Stimulated activated naive B cell treated with anti-CD40 and anti-IgM and Interleukin-4, amounts not matched to agents 10 μg/mL and 1 μg/mL and 100 μg/mL, for 72 hours (primary cell): ENCODE data around the gene IPO5.

Experiments
- ATAC-seq, 2 donors: fragments of 150-1000 bp; cut with Tn5 transposase; replicated peaks; 2 replicates each; pipeline ENCODE4 v1.10.0; 2021; ENCODE audit warnings: moderate library complexity in 1 of 2
- DNase-seq: peaks from one replicate; pipeline ENCODE4 v3.0.0; 2021
- H3K27ac Mint-ChIP-seq: one replicate; pipeline ENCODE4 v1.8.0; 2022; ENCODE audit warnings: mild to moderate bottlenecking, mixed read lengths
- H3K27me3 Mint-ChIP-seq, 2 donors: one replicate each; pipeline ENCODE4 v1.8.0; 2022; ENCODE audit warnings: mixed read lengths in 2 of 2
- H3K36me3 Mint-ChIP-seq, 2 donors: one replicate each; pipeline ENCODE4 v1.8.0; 2022; ENCODE audit warnings: mixed read lengths in 2 of 2, mild to moderate bottlenecking in 1 of 2
- H3K4me1 Mint-ChIP-seq, 2 donors: one replicate each; pipeline ENCODE4 v1.8.0; 2022; ENCODE audit warnings: mixed read lengths in 2 of 2, mild to moderate bottlenecking in 1 of 2
- H3K4me3 Mint-ChIP-seq, 2 donors: one replicate each; pipeline ENCODE4 v1.8.0; 2022; ENCODE audit warnings: mild to moderate bottlenecking in 2 of 2, mixed read lengths in 2 of 2, moderate library complexity in 1 of 2
- H3K9me3 Mint-ChIP-seq, 2 donors: one replicate each; pipeline ENCODE4 v1.8.0; 2022; ENCODE audit warnings: mixed read lengths in 2 of 2, mild to moderate bottlenecking in 1 of 2

The IPO5 gene

DNA sequence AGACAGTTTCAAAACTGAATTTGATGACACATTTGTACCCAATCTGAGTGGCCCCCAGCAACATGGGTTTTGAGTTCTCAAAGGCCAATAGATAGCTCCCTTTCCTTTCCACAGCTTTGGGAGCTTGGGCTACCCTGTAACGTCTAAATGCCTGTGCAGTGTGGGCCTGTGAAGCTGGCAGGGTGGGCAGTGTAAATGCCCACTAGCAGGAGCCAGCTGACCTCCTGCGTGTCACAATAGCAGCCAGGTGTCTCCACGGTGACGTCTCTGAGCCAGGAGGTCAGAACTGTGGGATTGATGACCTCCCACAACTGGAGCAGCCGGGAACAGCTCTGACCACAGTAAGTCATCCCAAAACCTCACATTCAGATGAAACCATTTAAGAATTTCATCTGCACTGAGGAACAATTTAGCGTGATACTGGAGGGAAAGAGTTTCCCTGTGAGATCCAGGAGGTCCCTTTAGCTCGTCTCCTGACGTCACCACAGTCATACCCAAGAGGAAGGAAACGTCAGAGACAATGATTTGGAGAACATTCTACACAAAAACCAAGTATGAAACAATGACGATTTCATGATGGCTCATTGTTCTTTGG is at the start of gene IPO5:
Gene IPO5, plus strand, starts transcription at position 300 of the 595 bp plus-strand sequence. CDS start 23,022 bp downstream, outside the sequence.
- Mint-ChIP-seq H3K27me3 (peaks cover 0 to 8% of the 10 kb centered on the region in 2 donors), H3K4me3 (no peak within 1 kb of the TSS), H3K4me1 (no peaks in the 10 kb centered on the region), H3K9me3 (peaks cover 2 to 4% of the 10 kb centered on the region in 2 donors), H3K27ac (no peak within 1 kb of the TSS), H3K36me3 (peaks cover 4% of the 10 kb centered on the region in 2 donors)
- ATAC-seq (no peak), DNase-seq (no peak)

DNA sequence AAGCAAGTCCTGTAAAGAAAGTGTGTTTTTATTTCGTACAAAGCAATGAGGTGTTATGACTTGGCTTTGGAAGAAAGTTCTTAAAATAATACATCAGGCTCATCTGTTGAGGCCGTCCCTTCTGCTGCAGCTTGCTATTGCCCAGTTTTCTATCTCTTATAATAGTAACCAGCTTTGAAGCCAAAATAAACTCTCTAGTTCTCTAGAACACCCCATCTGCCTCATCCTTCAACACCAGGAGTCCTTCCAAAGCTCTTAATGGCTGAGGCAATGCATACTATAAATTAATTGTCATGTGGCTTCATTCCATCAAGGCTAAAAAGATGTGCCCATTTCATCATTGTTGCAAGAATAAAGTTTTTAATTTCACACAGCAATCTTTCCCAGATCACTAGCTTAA is 49.4 kb upstream of the IPO5 start:
- H3K9me3 Mint-ChIP-seq: peaks cover 0 to 5% of the 10 kb centered on the region in 2 donors
- no peak overlapping the region for H3K27ac Mint-ChIP-seq
- no peaks in the 10 kb centered on the region for H3K36me3 Mint-ChIP-seq
- no peak overlapping the region for H3K4me3 Mint-ChIP-seq
- ATAC-seq (no peak), DNase-seq (no peak)
- no peaks in the 10 kb centered on the region for H3K4me1 Mint-ChIP-seq
- peaks cover 11 to 17% of the 10 kb centered on the region in 2 donors for H3K27me3 Mint-ChIP-seq

DNA sequence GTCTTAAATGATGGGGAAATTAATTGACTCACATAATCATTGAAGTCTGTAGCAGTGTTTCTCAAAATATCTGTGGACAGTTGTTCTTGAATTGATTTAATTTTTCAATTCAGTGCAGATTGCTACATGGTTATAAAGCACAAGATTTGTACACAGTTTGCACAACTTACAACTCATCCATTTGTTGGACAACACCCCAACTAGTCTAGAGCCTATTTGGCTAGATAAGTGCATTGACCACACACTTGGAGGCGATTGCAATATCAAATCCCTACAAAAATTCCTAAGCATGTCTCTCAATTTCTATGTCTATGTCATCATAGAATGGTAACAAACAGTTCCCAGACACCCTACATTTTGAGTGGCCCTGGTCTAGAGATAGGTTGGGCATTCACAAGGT is 48.0 kb upstream of the IPO5 start:
- peaks cover 0 to 5% of the 10 kb centered on the region in 2 donors for H3K9me3 Mint-ChIP-seq
- no peak overlapping the region for H3K4me3 Mint-ChIP-seq
- H3K4me1 Mint-ChIP-seq: no peaks in the 10 kb centered on the region
- no peak overlapping the region for H3K27ac Mint-ChIP-seq
- no peaks in the 10 kb centered on the region for H3K36me3 Mint-ChIP-seq
- no peak for DNase-seq
- peaks cover 16 to 17% of the 10 kb centered on the region in 2 donors for H3K27me3 Mint-ChIP-seq
- ATAC-seq: no peak

DNA sequence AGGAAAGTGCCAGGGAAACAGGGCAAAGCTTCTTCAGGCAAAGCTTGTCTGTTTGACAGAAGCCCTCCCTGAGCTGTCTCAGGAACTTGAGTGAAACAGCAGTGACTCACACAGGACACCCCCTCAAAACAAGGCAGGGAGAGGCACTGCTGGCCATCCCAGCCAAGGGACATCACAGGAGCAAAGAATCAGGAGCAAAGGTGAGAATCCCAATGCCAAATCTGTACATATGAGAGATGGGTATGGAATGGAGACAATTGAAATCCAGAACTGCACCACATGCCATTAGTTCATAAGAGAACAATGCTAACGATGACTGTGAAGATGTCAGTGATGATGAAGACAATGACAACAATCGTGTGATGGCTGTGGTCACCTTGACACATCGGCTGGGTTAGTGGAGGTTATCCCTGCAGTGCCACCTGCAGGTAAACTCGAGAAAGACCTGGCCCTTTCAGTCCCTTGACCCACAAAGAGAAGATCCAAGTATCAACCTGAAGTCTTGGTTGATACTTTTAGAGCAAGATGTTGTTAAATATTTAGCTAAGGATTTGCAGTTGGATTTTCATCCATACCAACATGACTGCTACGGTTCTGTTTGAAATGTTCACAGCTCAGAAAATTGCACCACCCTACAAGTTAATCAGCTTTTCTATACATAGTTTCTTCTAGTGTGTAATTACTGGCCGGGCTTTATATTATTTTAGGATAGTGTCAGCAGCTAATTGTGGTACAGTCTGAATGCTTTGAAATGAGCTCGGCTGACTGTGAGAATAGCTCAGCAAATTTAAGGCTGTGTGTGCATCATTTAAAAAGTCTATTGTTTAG is 42.0 kb upstream of the IPO5 start:
- ATAC-seq (peak; percentile 45 to 51), DNase-seq (no peak)
- Mint-ChIP-seq H3K27ac (no peak overlapping the region), H3K27me3 (peaks cover 13 to 22% of the 10 kb centered on the region in 2 donors), H3K4me1 (no peaks in the 10 kb centered on the region), H3K4me3 (no peak overlapping the region), H3K36me3 (no peaks in the 10 kb centered on the region), H3K9me3 (peaks cover 14 to 15% of the 10 kb centered on the region in 2 donors)

DNA sequence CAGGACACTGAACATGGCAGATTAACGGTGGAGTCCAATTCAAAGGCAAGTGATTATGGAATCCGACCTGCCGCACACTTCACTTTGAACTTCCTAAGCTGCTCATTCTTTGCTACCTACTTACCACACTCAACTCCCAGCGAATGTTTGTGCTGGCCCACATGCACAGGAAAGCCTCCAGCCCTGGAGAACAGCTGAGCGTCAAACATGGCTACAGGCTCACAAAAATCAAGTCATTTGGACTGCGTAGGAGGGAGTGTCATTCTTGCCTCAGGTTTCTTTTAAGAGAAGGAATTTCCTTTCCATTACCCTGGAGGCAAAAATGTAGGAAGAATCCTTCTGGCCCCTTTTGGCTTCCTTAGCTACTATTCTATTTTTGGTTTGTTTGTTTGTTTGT is 41.3 kb upstream of the IPO5 start:
- Mint-ChIP-seq H3K27ac (no peak overlapping the region), H3K27me3 (peaks cover 12 to 22% of the 10 kb centered on the region in 2 donors), H3K4me3 (no peak overlapping the region), H3K9me3 (peaks cover 14 to 15% of the 10 kb centered on the region in 2 donors), H3K4me1 (no peaks in the 10 kb centered on the region), H3K36me3 (no peaks in the 10 kb centered on the region)
- ATAC-seq (no peak), DNase-seq (no peak)

DNA sequence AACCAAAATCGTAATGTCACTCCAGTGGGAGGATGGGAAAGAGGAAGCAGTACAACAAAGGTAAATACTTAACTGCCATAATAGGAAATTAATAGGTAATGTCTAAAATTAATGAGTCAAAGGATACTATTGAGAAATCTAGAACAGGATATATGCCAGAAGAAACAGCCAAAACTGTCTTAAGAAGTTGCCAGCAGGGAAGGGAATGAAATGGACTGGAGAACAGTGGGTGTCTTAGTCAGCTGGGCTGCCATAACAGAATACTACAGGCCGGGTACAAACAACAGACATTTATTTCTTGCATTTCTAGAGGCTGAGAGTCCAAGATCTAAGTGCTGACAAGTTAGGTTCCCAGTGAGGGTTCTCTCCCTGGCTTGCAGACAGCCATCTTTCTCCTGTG is 40.3 kb upstream of the IPO5 start:
- peaks cover 14 to 15% of the 10 kb centered on the region in 2 donors for H3K9me3 Mint-ChIP-seq
- DNase-seq (no peak), ATAC-seq (no peak)
- no peak overlapping the region for H3K4me3 Mint-ChIP-seq
- no peak overlapping the region for H3K27ac Mint-ChIP-seq
- no peaks in the 10 kb centered on the region for H3K36me3 Mint-ChIP-seq
- no peaks in the 10 kb centered on the region for H3K4me1 Mint-ChIP-seq
- peaks cover 4 to 16% of the 10 kb centered on the region in 2 donors for H3K27me3 Mint-ChIP-seq

DNA sequence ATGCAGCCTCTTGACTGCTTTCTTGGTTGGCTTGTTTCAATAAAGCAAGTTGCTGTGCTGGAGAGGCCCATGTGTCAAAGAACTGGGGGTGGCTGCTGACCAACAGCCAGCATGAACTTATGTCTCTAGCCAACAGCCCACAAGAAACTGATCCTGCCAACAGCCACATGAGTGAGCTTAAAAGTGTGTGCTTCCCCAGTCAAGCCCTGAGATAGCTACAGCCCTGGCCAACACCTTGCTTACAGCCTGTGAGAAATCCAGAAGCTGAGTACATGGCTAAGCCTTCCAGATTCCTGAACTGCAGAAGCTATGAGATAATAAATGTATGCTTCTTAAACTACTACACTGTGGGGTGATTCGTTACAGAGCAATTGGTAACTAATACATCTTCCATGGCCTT is 38.9 kb upstream of the IPO5 start:
- Mint-ChIP-seq H3K27ac (no peak overlapping the region), H3K27me3 (peaks cover 6 to 7% of the 10 kb centered on the region in 2 donors), H3K4me1 (no peaks in the 10 kb centered on the region), H3K9me3 (peaks cover 20 to 21% of the 10 kb centered on the region in 2 donors), H3K4me3 (no peak overlapping the region), H3K36me3 (no peaks in the 10 kb centered on the region)
- DNase-seq (no peak), ATAC-seq (no peak)

DNA sequence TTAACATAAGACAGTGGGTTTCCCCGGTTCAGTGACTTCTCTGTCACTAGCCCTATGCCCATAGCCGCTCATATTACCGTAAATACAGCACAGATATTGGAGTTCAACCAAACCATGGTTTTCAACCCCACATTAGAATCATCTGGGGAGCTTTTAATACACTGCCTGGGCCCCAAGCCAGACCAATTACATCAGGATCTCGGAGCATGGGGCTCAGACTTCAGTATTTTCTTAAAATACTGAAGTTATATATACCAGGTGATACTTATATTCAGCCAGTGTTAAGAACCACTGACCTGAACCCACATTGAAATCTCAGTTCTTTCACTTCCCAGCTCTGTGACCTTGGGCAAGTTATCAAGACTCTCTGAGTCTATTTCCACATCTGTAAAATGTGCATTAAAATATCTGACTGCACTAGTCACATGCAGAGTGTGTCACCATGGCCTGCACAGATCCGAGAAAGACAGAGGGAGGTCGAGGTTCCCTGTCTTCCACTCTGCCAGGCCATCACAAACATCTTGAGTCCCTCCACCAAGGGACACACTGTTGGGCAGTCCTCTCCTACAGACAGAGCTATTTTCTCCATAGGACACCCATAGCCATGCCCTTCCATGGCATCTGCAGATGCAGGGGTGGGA is 32.2 kb upstream of the IPO5 start:
- H3K9me3 Mint-ChIP-seq: peaks cover 12 to 20% of the 10 kb centered on the region in 2 donors
- H3K36me3 Mint-ChIP-seq: no peaks in the 10 kb centered on the region
- DNase-seq (no peak), ATAC-seq (no peak)
- peaks cover 0 to 5% of the 10 kb centered on the region in 2 donors for H3K27me3 Mint-ChIP-seq
- no peak overlapping the region for H3K4me3 Mint-ChIP-seq
- no peaks in the 10 kb centered on the region for H3K4me1 Mint-ChIP-seq
- H3K27ac Mint-ChIP-seq: no peak overlapping the region

DNA sequence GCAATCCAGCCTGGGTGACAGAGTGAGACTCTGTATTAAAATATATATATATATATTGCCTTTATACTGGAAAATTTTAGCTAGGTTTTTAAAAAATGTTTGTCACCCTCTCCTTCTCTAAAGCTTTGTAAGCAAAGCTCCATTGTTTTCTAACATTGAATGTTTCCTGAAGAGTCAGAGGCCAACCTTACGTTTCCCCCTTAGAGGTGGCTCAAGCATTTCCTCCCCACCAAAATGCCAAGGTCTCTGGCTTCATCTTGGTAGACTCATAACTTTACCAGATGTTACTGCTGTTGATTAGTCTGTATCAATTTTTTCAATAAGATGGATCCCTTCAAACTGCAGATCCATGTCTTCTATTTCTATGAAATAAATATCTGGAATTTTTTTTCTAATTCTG is 25.2 kb upstream of the IPO5 start:
- H3K36me3 Mint-ChIP-seq: no peaks in the 10 kb centered on the region
- no peak overlapping the region for H3K4me3 Mint-ChIP-seq
- no peak for DNase-seq
- no peak for ATAC-seq
- peaks cover 9 to 11% of the 10 kb centered on the region in 2 donors for H3K27me3 Mint-ChIP-seq
- H3K9me3 Mint-ChIP-seq: no peaks in the 10 kb centered on the region
- no peaks in the 10 kb centered on the region for H3K4me1 Mint-ChIP-seq
- no peak overlapping the region for H3K27ac Mint-ChIP-seq

DNA sequence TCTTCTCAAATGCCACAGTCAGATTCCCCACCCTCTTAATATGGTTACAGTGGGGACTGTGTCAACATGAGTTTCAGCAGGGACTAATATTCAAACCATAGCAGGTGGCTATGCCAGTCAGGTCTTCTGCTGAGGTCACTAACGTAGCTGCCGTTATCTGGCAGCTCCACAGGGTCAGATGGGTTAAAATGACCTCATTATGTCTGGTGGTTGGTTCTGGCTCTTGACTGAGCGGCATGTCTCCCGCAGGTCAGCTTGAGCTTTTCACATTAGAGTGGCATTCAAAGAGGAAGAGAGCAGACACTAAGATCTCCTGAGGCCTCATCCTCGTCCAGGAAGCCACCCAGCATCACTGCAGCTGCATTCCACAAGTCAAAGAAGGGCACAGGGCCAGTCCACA is 21.4 kb upstream of the IPO5 start:
- Mint-ChIP-seq H3K4me3 (no peak overlapping the region), H3K36me3 (no peaks in the 10 kb centered on the region), H3K4me1 (no peaks in the 10 kb centered on the region), H3K27ac (no peak overlapping the region), H3K27me3 (peaks cover 9 to 18% of the 10 kb centered on the region in 2 donors), H3K9me3 (no peaks in the 10 kb centered on the region)
- DNase-seq (no peak), ATAC-seq (no peak)

DNA sequence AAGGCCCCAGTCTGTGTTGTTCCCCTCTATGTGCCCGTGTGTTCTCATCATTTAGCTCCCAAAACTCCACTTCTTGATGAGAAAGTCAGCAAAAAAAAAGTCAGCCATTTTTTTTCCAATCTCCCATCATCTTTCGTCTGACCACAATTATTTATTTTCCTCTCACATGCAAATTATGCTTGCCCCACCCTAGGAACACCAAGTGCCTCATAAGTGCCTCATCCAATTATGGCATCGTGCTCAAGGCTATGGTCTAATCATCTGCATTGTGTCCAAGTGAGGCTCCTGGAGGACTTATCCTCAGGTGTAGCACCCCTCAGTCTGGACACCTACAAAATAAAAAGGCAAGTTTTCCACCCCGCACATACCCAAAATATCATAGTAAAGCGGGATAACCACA is 20.8 kb upstream of the IPO5 start:
- no peak overlapping the region for H3K27ac Mint-ChIP-seq
- ATAC-seq: no peak

DNA sequence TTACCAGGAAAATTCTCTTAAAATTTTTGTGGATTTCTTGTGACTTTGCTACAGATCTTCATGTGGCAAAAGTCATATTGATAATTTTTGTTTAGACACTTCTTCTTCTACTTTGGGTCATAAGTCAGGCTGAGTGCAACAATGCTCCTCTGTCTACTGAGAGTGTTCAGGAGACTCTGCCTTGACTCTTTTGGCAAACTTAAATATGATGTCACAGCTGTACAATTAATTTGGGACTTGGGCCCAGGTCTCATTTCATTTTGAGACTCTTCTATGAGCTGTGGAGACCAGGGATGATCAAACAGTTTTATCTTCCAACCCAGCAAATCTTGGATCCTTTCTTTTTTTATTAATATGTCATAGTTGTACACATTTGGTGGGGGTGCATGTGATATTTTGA is 19.7 kb upstream of the IPO5 start:
- peaks cover 13 to 18% of the 10 kb centered on the region in 2 donors for H3K27me3 Mint-ChIP-seq

More for the DNA sequence above, 20.8 kb upstream of the IPO5 start:
- no peak for DNase-seq
- Mint-ChIP-seq H3K27me3 (peaks cover 9 to 18% of the 10 kb centered on the region in 2 donors), H3K4me1 (peaks cover 0 to 2% of the 10 kb centered on the region in 2 donors), H3K36me3 (no peaks in the 10 kb centered on the region), H3K9me3 (no peaks in the 10 kb centered on the region), H3K4me3 (no peak overlapping the region)

DNA sequence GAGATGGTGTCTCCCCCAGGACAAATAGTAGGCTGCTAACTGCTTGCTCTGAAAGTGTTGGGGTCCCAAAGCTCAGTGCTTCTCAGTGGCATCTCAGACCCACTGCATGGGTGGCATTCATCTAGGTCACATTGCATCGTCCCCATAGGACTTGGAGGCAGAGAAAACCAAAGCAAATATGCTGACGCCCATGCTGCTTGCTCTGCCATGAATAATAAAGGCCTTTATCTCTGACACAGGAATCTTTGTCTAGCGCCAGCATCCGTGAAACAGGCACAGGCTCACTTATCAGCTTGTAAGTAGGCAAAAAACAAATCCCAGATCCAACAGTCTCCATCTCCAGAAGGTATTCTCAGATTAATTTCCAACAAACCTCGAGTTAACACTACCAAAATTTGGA is 18.9 kb upstream of the IPO5 start:
- H3K4me1 Mint-ChIP-seq: peaks cover 0 to 2% of the 10 kb centered on the region in 2 donors
- DNase-seq (no peak), ATAC-seq (no peak)
- no peak overlapping the region for H3K4me3 Mint-ChIP-seq
- peaks cover 16 to 18% of the 10 kb centered on the region in 2 donors for H3K27me3 Mint-ChIP-seq
- H3K27ac Mint-ChIP-seq: no peak overlapping the region
- no peaks in the 10 kb centered on the region for H3K36me3 Mint-ChIP-seq
- H3K9me3 Mint-ChIP-seq: no peaks in the 10 kb centered on the region

More for the DNA sequence above, 19.7 kb upstream of the IPO5 start:
- H3K36me3 Mint-ChIP-seq: no peaks in the 10 kb centered on the region
- DNase-seq (no peak), ATAC-seq (no peak)
- no peak overlapping the region for H3K4me3 Mint-ChIP-seq
- no peaks in the 10 kb centered on the region for H3K9me3 Mint-ChIP-seq
- H3K4me1 Mint-ChIP-seq: peaks cover 0 to 2% of the 10 kb centered on the region in 2 donors
- no peak overlapping the region for H3K27ac Mint-ChIP-seq

DNA sequence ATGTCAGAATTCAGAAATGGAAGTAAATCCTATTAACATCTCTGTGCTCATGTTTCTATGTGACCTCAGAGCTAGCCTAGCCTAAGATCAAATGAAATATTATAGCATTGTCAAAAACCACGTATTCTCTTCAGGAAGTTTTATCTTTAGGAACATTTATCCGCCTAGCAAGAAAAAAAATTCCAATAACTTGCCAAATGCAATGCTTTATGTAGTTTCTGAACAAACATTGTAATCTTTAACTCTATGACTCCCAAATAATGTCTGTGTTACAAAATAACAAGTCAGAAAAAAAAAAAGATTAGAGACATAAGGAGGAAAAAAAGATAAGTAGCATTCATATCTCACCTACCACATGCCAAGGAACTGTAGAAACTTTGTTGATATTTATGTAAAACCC is 18.4 kb upstream of the IPO5 start:
- Mint-ChIP-seq H3K27ac (no peak overlapping the region), H3K36me3 (no peaks in the 10 kb centered on the region), H3K4me3 (no peak overlapping the region), H3K9me3 (no peaks in the 10 kb centered on the region), H3K4me1 (peaks cover 0 to 2% of the 10 kb centered on the region in 2 donors), H3K27me3 (peaks cover 18 to 20% of the 10 kb centered on the region in 2 donors)
- ATAC-seq (no peak), DNase-seq (no peak)
